Measurements from ENCODE around the gene MTA3. TPM values are rescaled to one million over a fixed set of nuclear protein-coding genes. Genes with fewer than 3 reads are reported as not detected.
"Not testable (repeated sequence)": the region's sequence is repeated elsewhere in the genome, so short reads cannot be mapped to it uniquely, and the experiment has no call there.

MTA3 gene
- polyA plus RNA-seq, 3 donors = 2.0 to 4.5 (median 2.2) TPM

- Mint-ChIP-seq H3K4me3 (no peak overlapping the region), H3K4me1 (peaks cover 7% of the 10 kb centered on the region), H3K27ac (no peak overlapping the region), H3K9me3 (peaks cover 0 to 4% (median 0%) of the 10 kb centered on the region in 7 donors), H3K27me3 (ENCODE audit: low read depth in 3 of 3) (no peaks in the 10 kb centered on the region), H3K36me3 (no peaks in the 10 kb centered on the region)
- Histone ChIP-seq H3K9me3 (replicated peaks in 1 of 2; ENCODE audit: control insufficient read depth in 1 of 2, insufficient read depth in 1 of 2, low read length in 2 of 2) (no peaks in the 10 kb centered on the region), H3K36me3 (replicated peaks in 1 of 2; ENCODE audit: control insufficient read depth in 1 of 2, insufficient read depth in 2 of 2, low read length in 2 of 2) (no peaks in the 10 kb centered on the region), H3K4me3 (replicated peaks in 1 of 3; ENCODE audit: low read depth in 2 of 3, low read length in 3 of 3) (no peak overlapping the region), H4K20me1 (ENCODE audit: insufficient read depth, low read length) (no peaks in the 10 kb centered on the region), H3K27ac (ENCODE audit: low read depth in 1 of 2, low read length in 2 of 2) (no peak overlapping the region), H3K27me3 (ENCODE audit: control insufficient read depth in 2 of 2, insufficient read depth in 2 of 2, low read length in 2 of 2) (no peaks in the 10 kb centered on the region), H3K79me2 (ENCODE audit: insufficient read depth, low read length) (no peaks in the 10 kb centered on the region), H3K9ac (ENCODE audit: insufficient read depth, low read length, poor library complexity, severe bottlenecking) (no peak overlapping the region), H2AFZ (ENCODE audit: insufficient read depth, low read depth, low read length, poor library complexity, severe bottlenecking) (no peak overlapping the region), H3K4me1 (ENCODE audit: control insufficient read depth in 1 of 2, insufficient read depth in 2 of 2, low read length in 2 of 2) (peaks cover 0 to 5% of the 10 kb centered on the region in 2 donors), H3K4me2 (replicated peaks; ENCODE audit: extremely low read depth, low read length, poor library complexity, severe bottlenecking) (no peak overlapping the region)
- 85% methylated on average over 1 of the region's 3 CpGs for WGBS (ENCODE audit: insufficient coverage)
- TF ChIP-seq CTCF (IDR thresholded peaks at IDR 0.05) = no peak
- no peak for DNase-seq
- intact Hi-C loops (cut with micrococcal nuclease) = no loop called here
Measured at GRCh38 chr2:42602876-42603219, 34.4 kb downstream of the MTA3 start.

DNA sequence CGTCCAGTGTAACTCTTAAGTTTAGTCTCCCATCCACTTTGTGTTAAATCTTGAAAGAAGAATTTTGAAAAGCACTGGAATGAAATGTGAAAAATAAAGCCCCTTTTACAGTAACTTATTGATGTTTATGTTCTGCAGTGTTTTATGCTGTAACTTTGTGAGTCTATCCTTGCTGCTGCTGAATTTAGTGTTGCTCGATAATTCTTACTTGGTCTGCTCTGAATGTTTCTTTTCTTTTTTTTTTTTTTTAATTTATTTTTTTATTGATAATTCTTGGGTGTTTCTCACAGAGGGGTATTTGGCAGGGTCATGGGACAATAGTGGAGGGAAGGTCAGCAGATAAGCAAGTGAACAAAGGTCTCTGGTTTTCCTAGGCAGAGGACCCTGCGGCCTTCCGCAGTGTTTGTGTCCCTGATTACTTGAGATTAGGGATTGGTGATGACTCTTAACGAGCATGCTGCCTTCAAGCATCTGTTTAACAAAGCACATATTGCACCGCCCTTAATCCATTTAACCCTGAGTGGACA lies 36.0 kb downstream of the MTA3 start:
- H3K4me2 ChIP-seq (replicated peaks; ENCODE audit: extremely low read depth, low read length, poor library complexity, severe bottlenecking); H3K4me1 Mint-ChIP-seq; DNase-seq; H3K9me3 ChIP-seq (replicated peaks in 1 of 2; ENCODE audit: control insufficient read depth in 1 of 2, insufficient read depth in 1 of 2, low read length in 2 of 2); H3K27ac Mint-ChIP-seq; H3K4me3 Mint-ChIP-seq; H3K9ac ChIP-seq (ENCODE audit: insufficient read depth, low read length, poor library complexity, severe bottlenecking); H3K9me3 Mint-ChIP-seq; H3K27me3 Mint-ChIP-seq (ENCODE audit: low read depth in 3 of 3); H4K20me1 ChIP-seq (ENCODE audit: insufficient read depth, low read length); H3K4me1 ChIP-seq (ENCODE audit: control insufficient read depth in 1 of 2, insufficient read depth in 2 of 2, low read length in 2 of 2); H3K79me2 ChIP-seq (ENCODE audit: insufficient read depth, low read length); H2AFZ ChIP-seq (ENCODE audit: insufficient read depth, low read depth, low read length, poor library complexity, severe bottlenecking); H3K36me3 ChIP-seq (replicated peaks in 1 of 2; ENCODE audit: control insufficient read depth in 1 of 2, insufficient read depth in 2 of 2, low read length in 2 of 2); H3K4me3 ChIP-seq (replicated peaks in 1 of 3; ENCODE audit: low read depth in 2 of 3, low read length in 3 of 3); intact Hi-C loops (cut with micrococcal nuclease); H3K27me3 ChIP-seq (ENCODE audit: control insufficient read depth in 2 of 2, insufficient read depth in 2 of 2, low read length in 2 of 2); H3K36me3 Mint-ChIP-seq; H3K27ac ChIP-seq (ENCODE audit: low read depth in 1 of 2, low read length in 2 of 2): not testable (repeated sequence)
- no CpG with 5 or more reads among the region's 6 CpGs for WGBS (ENCODE audit: insufficient coverage)

- H3K27me3 ChIP-seq (ENCODE audit: control insufficient read depth in 2 of 2, insufficient read depth in 2 of 2, low read length in 2 of 2); H3K4me2 ChIP-seq (replicated peaks; ENCODE audit: extremely low read depth, low read length, poor library complexity, severe bottlenecking); H3K36me3 Mint-ChIP-seq; H3K9ac ChIP-seq (ENCODE audit: insufficient read depth, low read length, poor library complexity, severe bottlenecking); H3K9me3 ChIP-seq (replicated peaks in 1 of 2; ENCODE audit: control insufficient read depth in 1 of 2, insufficient read depth in 1 of 2, low read length in 2 of 2); H3K79me2 ChIP-seq (ENCODE audit: insufficient read depth, low read length); H4K20me1 ChIP-seq (ENCODE audit: insufficient read depth, low read length); H3K4me3 ChIP-seq (replicated peaks in 1 of 3; ENCODE audit: low read depth in 2 of 3, low read length in 3 of 3); H3K9me3 Mint-ChIP-seq; DNase-seq; H2AFZ ChIP-seq (ENCODE audit: insufficient read depth, low read depth, low read length, poor library complexity, severe bottlenecking); H3K27ac ChIP-seq (ENCODE audit: low read depth in 1 of 2, low read length in 2 of 2); H3K4me1 Mint-ChIP-seq; H3K27me3 Mint-ChIP-seq (ENCODE audit: low read depth in 3 of 3); H3K4me1 ChIP-seq (ENCODE audit: control insufficient read depth in 1 of 2, insufficient read depth in 2 of 2, low read length in 2 of 2); H3K36me3 ChIP-seq (replicated peaks in 1 of 2; ENCODE audit: control insufficient read depth in 1 of 2, insufficient read depth in 2 of 2, low read length in 2 of 2); H3K4me3 Mint-ChIP-seq; H3K27ac Mint-ChIP-seq; intact Hi-C loops (cut with micrococcal nuclease): not testable (repeated sequence)
- WGBS (ENCODE audit: insufficient coverage) = no CpG with 5 or more reads among the region's 33 CpGs
Measured at GRCh38 chr2:42606166-42606565, 37.7 kb downstream of the MTA3 start.
